ENCODE data around the gene CD302. TPM values are rescaled to one million over a fixed set of nuclear protein-coding genes. Genes with fewer than 3 reads are reported as not detected.

The CD302 gene
- total RNA-seq, 1 donor from 2014 or later = 3.9 TPM

Other genes starting within 250 kb of the CD302 start
- gene BAZ2B, start 181.7 kb downstream of the CD302 start, total RNA-seq = 150 and 155 TPM in 2 replicates
- gene MARCHF7, start 85.7 kb downstream of the CD302 start, total RNA-seq = 102 and 113 TPM in 2 replicates
- 1.2 and 1.6 TPM in 2 replicates for gene LY75, start 106.5 kb upstream of the CD302 start, total RNA-seq